HL-60 (cell line): ENCODE data around the gene ZBTB42.

Experiments used
- DNase-seq, 2 experiments: peaks; one replicate each; pipeline ENCODE4 v3.0.0-alpha.2; 2010 to 2020; ENCODE audit warnings: low read depth in 1 of 2, low spot score in 1 of 2
- H3K27ac ChIP-seq: fragments of 250-450 bp; sonication (Bioruptor Pico); replicated peaks from 2 replicates; pipeline ENCODE4 v1.5.1; 2020; ENCODE audit warnings: mild to moderate bottlenecking, moderate library complexity
- H3K27me3 ChIP-seq: fragments of 250-450 bp; sonication (Bioruptor Pico); 2 replicates; pipeline ENCODE4 v1.5.1; 2021; ENCODE audit warnings: mild to moderate bottlenecking, moderate library complexity; ENCODE audit not compliant: insufficient read depth, poor library complexity, severe bottlenecking
- H3K4me3 ChIP-seq: replicated peaks from 2 replicates; pipeline ENCODE4 v1.5.1; 2011; ENCODE audit warnings: mild to moderate bottlenecking, control low read depth, low read length; ENCODE audit not compliant: insufficient read depth
- GABPA ChIP-seq: IDR thresholded peaks from 2 replicates; pipeline ENCODE4 v1.6.1; 2012; ENCODE audit warnings: low read depth
- POLR2AphosphoS5 ChIP-seq: IDR thresholded peaks from 2 replicates; pipeline ENCODE4 v1.6.1; 2012; ENCODE audit warnings: low read depth
- SPI1 ChIP-seq: IDR thresholded peaks from 2 replicates; pipeline ENCODE4 v1.6.1; 2012; ENCODE audit warnings: low read depth, mild to moderate bottlenecking, borderline replicate concordance
- TF ChIP-seq, protein P1 (sequence below): IDR thresholded peaks from 2 replicates; pipeline ENCODE4 v1.6.1; 2012; ENCODE audit warnings: low read depth; ENCODE audit not compliant: insufficient replicate concordance
- TF ChIP-seq, protein P2 (sequence below): IDR thresholded peaks from one replicate; pipeline ENCODE4 v1.5.1; 2011; ENCODE audit warnings: low read length, control low read depth, inconsistent platforms; ENCODE audit not compliant: insufficient read depth

ZBTB42 gene

DNA sequence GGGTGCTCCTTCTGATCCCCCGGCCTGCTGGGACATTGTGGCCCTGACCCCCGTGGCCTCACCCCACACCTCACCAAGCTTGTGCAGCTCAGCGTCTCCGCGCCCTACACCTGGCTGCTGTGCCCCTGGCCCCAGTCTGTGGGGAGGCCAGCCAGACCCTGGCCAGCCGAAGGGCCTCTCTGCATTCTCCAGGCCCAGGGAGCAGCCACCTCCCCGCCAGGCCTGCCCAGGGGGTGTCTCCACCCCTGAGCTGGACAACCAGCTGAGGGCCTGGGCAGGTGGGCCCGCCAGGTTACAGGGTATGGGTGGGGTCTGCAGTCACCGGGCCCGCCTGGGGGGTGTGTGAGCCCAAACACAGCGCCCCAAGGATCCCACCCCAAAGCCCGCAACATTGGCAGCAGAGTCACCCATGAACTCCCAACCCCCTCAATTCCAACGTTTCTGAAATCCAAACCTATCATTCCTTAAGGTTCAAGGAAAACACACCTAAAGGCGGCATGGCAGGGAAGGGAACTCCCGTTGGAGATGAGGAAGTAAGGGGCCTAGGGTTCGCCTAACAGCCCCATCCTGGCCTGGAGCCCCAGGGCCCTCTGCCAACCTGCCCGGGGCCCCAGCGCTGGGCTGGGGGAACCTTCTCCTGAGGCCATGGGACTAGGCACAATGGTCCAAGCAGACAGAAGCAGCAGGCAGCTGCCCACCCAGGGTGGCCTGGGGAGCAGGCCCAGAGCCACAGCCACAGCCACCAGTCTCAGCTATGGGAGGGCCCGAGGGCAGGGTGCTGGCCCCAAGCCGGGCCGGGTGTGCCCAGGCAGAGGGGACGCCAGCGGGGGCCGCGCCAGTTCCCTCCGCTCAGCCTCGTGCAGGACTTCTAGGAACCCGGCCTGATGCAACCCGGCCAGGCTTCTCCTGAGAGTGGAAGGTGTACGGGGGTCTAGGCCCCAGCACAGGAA, 13.9 kb upstream of the ZBTB42 start:
- Histone ChIP-seq H3K27me3 (no peaks in the 10 kb centered on the region), H3K4me3 (no peak overlapping the region), H3K27ac (peak overlapping the region; percentile 89)
- TF ChIP-seq GABPA (no peak), POLR2AphosphoS5 (no peak), SPI1 (no peak)
- TF ChIP-seq, protein P1, sequence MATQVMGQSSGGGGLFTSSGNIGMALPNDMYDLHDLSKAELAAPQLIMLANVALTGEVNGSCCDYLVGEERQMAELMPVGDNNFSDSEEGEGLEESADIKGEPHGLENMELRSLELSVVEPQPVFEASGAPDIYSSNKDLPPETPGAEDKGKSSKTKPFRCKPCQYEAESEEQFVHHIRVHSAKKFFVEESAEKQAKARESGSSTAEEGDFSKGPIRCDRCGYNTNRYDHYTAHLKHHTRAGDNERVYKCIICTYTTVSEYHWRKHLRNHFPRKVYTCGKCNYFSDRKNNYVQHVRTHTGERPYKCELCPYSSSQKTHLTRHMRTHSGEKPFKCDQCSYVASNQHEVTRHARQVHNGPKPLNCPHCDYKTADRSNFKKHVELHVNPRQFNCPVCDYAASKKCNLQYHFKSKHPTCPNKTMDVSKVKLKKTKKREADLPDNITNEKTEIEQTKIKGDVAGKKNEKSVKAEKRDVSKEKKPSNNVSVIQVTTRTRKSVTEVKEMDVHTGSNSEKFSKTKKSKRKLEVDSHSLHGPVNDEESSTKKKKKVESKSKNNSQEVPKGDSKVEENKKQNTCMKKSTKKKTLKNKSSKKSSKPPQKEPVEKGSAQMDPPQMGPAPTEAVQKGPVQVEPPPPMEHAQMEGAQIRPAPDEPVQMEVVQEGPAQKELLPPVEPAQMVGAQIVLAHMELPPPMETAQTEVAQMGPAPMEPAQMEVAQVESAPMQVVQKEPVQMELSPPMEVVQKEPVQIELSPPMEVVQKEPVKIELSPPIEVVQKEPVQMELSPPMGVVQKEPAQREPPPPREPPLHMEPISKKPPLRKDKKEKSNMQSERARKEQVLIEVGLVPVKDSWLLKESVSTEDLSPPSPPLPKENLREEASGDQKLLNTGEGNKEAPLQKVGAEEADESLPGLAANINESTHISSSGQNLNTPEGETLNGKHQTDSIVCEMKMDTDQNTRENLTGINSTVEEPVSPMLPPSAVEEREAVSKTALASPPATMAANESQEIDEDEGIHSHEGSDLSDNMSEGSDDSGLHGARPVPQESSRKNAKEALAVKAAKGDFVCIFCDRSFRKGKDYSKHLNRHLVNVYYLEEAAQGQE: no peak
- TF ChIP-seq, protein P2, sequence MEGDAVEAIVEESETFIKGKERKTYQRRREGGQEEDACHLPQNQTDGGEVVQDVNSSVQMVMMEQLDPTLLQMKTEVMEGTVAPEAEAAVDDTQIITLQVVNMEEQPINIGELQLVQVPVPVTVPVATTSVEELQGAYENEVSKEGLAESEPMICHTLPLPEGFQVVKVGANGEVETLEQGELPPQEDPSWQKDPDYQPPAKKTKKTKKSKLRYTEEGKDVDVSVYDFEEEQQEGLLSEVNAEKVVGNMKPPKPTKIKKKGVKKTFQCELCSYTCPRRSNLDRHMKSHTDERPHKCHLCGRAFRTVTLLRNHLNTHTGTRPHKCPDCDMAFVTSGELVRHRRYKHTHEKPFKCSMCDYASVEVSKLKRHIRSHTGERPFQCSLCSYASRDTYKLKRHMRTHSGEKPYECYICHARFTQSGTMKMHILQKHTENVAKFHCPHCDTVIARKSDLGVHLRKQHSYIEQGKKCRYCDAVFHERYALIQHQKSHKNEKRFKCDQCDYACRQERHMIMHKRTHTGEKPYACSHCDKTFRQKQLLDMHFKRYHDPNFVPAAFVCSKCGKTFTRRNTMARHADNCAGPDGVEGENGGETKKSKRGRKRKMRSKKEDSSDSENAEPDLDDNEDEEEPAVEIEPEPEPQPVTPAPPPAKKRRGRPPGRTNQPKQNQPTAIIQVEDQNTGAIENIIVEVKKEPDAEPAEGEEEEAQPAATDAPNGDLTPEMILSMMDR: no peak
- DNase-seq: peak in 1 of 2 experiments; percentile 53

DNA sequence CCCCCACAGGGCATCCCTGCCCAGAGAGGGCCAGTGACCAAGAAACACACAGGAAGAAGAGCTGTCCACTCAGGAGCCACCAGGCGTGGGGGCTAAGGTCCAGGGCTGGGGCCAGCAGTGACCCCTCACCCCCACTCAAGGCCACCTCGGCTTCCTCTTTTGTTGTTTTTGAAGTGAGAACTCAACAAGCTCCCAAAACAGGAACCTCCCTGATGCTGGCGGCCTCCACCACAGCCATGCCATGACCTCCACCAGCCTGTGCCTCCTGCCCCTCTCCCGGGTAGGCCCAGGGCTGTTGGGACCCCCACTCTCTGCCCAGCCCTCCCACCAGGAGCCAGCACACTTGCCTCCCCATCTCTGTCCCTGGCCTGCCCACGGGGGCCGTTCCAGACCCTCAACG, 13.2 kb upstream of the ZBTB42 start:
- Histone ChIP-seq H3K27me3 (no peaks in the 10 kb centered on the region), H3K4me3 (no peak overlapping the region), H3K27ac (peak overlapping the region; percentile 89)
- peak in 1 of 2 experiments; percentile 84 for DNase-seq
- peak; percentile 94 for TF ChIP-seq SPI1
- TF ChIP-seq POLR2AphosphoS5: no peak

DNA sequence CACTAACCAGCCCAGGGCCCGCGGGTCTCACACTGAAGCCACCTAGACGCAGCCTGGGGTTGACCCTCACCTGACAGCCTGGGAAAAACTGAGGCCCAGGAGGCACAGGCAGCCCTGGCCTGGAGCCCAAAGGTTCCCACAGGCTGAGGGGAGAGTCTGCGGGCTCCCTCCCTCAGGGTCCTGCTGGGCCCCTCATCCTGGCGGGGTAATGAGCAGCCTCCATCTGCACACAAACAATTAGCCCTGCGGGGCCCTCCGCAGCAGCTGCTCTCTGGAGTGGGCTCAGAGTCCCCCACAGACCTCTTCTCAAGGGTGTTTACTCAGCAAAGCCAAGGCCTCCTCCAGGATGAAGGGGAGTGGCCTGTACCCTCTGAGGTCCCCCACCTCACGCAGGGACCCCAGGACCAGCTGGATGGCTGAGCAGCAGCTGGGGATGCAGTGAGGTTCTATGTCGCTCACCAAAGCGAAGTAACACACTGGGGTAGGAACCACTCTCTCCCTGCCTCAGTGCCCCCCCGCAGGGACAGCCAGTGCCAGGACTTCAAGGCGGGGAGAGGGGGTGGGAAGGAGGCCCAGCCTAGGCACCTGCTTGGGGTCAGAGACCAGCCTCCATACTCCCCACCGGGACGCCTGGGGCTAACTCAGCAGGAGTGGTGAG, 12.6 kb upstream of the ZBTB42 start:
- no peak for TF ChIP-seq SPI1
- TF ChIP-seq POLR2AphosphoS5: no peak
- TF ChIP-seq GABPA: no peak
- TF ChIP-seq, protein P1: no peak
- TF ChIP-seq, protein P2: no peak
- no peak for DNase-seq
- H3K27ac ChIP-seq: peak overlapping the region; percentile 89
- H3K27me3 ChIP-seq: no peaks in the 10 kb centered on the region
- no peak overlapping the region for H3K4me3 ChIP-seq
